HG03571 (cell line): ENCODE results near the gene MAPKBP1.

Experiments
- ATAC-seq: cut with Tn5 transposase; IDR thresholded peaks from one replicate; pipeline ENCODE4 v1.9.1; 2021; ENCODE audit not compliant: unreplicated experiment

The MAPKBP1 gene

GRCh38 chr15:41844814-41845213, 70.5 kb downstream of the MAPKBP1 start:
- ATAC-seq: no peak

GRCh38 chr15:41847206-41847605, 72.9 kb downstream of the MAPKBP1 start:
- no peak for ATAC-seq

- no peak for ATAC-seq
Observed at GRCh38 chr15:41847981-41848380, 73.7 kb downstream of the MAPKBP1 start.

GRCh38 chr15:41848631-41849030, 74.3 kb downstream of the MAPKBP1 start:
- ATAC-seq: no peak

GRCh38 chr15:41849204-41849603, 74.9 kb downstream of the MAPKBP1 start:
- no peak for ATAC-seq

GRCh38 chr15:41849861-41850260, 75.6 kb downstream of the MAPKBP1 start:
- no peak for ATAC-seq

GRCh38 chr15:41850482-41851166, 76.3 kb downstream of the MAPKBP1 start:
- ATAC-seq: no peak

GRCh38 chr15:41851167-41851523, 76.9 kb downstream of the MAPKBP1 start:
- ATAC-seq: no peak

- no peak for ATAC-seq
Observed at GRCh38 chr15:41851755-41852370, 77.6 kb downstream of the MAPKBP1 start.

- ATAC-seq: no peak
Observed at GRCh38 chr15:41852736-41853590, 78.7 kb downstream of the MAPKBP1 start.

- no peak for ATAC-seq
Observed at GRCh38 chr15:41853831-41854230, 79.5 kb downstream of the MAPKBP1 start.

GRCh38 chr15:41854443-41854842, 80.2 kb downstream of the MAPKBP1 start:
- ATAC-seq: no peak

- no peak for ATAC-seq
Observed at GRCh38 chr15:41855261-41855961, 81.1 kb downstream of the MAPKBP1 start.

- no peak for ATAC-seq
Observed at GRCh38 chr15:41856262-41856661, 82.0 kb downstream of the MAPKBP1 start.

GRCh38 chr15:41856716-41857115, 82.4 kb downstream of the MAPKBP1 start:
- no peak for ATAC-seq

GRCh38 chr15:41857316-41857715, 83.0 kb downstream of the MAPKBP1 start:
- ATAC-seq: no peak

- no peak for ATAC-seq
Observed at GRCh38 chr15:41858756-41859155, 84.5 kb downstream of the MAPKBP1 start.

- no peak for ATAC-seq
Observed at GRCh38 chr15:41860049-41860828, 86.0 kb downstream of the MAPKBP1 start.

- ATAC-seq: no peak
Observed at GRCh38 chr15:41861736-41862356, 87.6 kb downstream of the MAPKBP1 start.

- ATAC-seq: no peak
Observed at GRCh38 chr15:41862515-41863116, 88.3 kb downstream of the MAPKBP1 start.
